HepG2 (cell line): ENCODE measurements around the gene SRRM2. TPM values are rescaled to one million over a fixed set of nuclear protein-coding genes. Genes with fewer than 3 reads are reported as not detected.
A peak's percentile ranks its signal among the peaks of the same experiment; 100 is the strongest.

Experiments used
- ATAD3A ChIP-seq: sonication (generic); formaldehyde crosslinking; IDR thresholded peaks from 2 replicates; pipeline ENCODE4 v1.4.0; 2020; ENCODE audit warnings: missing genetic modification reagents
- FLYWCH1 ChIP-seq: sonication (generic); formaldehyde crosslinking; IDR thresholded peaks from 2 replicates; pipeline ENCODE4 v1.8.1; 2023; ENCODE audit warnings: mild to moderate bottlenecking, missing genetic modification reagents
- GABPA ChIP-seq, 2 experiments: IDR thresholded peaks; 2 replicates each; pipeline ENCODE4 v1.6.1; 2011 to 2016; ENCODE audit warnings: low read depth in 2 of 2, low read length in 1 of 2, missing biosample characterization in 1 of 2, missing genetic modification characterization in 1 of 2
- KAT2B ChIP-seq: fragments of 150-350 bp; IDR thresholded peaks from 2 replicates; pipeline ENCODE4 v1.6.1; 2014; ENCODE audit warnings: low read depth, low read length, borderline replicate concordance
- MTA3 ChIP-seq: sonication (generic); formaldehyde crosslinking; IDR thresholded peaks from 2 replicates; pipeline ENCODE4 v1.4.0; 2020; ENCODE audit warnings: missing genetic modification reagents
- NCOA1 ChIP-seq: sonication (generic); formaldehyde crosslinking; IDR thresholded peaks from 2 replicates; pipeline ENCODE4 v1.9.0; 2021; ENCODE audit warnings: missing genetic modification reagents
- NCOR1 ChIP-seq: fragments of 200-600 bp; sonication (generic); IDR thresholded peaks from 2 replicates; pipeline ENCODE4 v1.7.0; 2017; ENCODE audit warnings: antibody characterized with exemption, low read length, borderline replicate concordance
- TOPORS ChIP-seq: sonication (generic); formaldehyde crosslinking; IDR thresholded peaks from 2 replicates; pipeline ENCODE4 v1.8.0; 2023; ENCODE audit warnings: mild to moderate bottlenecking, missing genetic modification reagents
- U2AF2 ChIP-seq: fragments of 200-400 bp; formaldehyde crosslinking; IDR thresholded peaks from 2 replicates; pipeline ENCODE4 v1.6.1; 2017; ENCODE audit warnings: low read depth, mild to moderate bottlenecking, low read length
- ZNF124 ChIP-seq: sonication (generic); formaldehyde crosslinking; IDR thresholded peaks from 2 replicates; pipeline ENCODE4 v1.4.0; 2020; ENCODE audit warnings: missing genetic modification reagents
- ZNF33A ChIP-seq: sonication (generic); formaldehyde crosslinking; IDR thresholded peaks from 2 replicates; pipeline ENCODE4 v1.5.1; 2020; ENCODE audit warnings: missing genetic modification reagents, mild to moderate bottlenecking, moderate library complexity, borderline replicate concordance
- ZNF44 ChIP-seq: sonication (generic); formaldehyde crosslinking; IDR thresholded peaks from 2 replicates; pipeline ENCODE4 v1.5.1; 2020; ENCODE audit warnings: mild to moderate bottlenecking, missing genetic modification reagents
- ZZZ3 ChIP-seq: sonication (generic); formaldehyde crosslinking; IDR thresholded peaks from 2 replicates; pipeline ENCODE4 v1.4.0; 2020; ENCODE audit warnings: missing genetic modification reagents, mild to moderate bottlenecking, borderline replicate concordance
- polyA plus RNA-seq, 8 experiments: library from polyadenylated mRNA; depleted of rRNA in 3 of 8; stranded (reverse) in 7 of 8; unstranded in 1 of 8; fragments of >200 nt; fragmentation: Illumina TruSeq in 4 of 8; extraction: Trizol in 4 of 8; gene quantifications; 2 replicates each; pipeline versions ENCODE4 v1.2.1 to v1.2.3, GENCODE V29; 2011 to 2016; ENCODE audit warnings: low read depth in 4 of 8, missing spikeins in 1 of 8, mixed read lengths in 1 of 8; ENCODE audit not compliant: insufficient read depth in 1 of 8
- total RNA-seq, 5 experiments: library from RNA; depleted of rRNA; stranded (reverse); fragments of >200 nt; fragmentation: Illumina TruSeq; extraction: Trizol; gene quantifications; 2 replicates each; pipeline ENCODE4 v1.2.3, GENCODE V29; 2016; ENCODE audit warnings: low read depth in 1 of 5
- TF ChIP-seq, protein P1 (sequence below): sonication (generic); formaldehyde crosslinking; IDR thresholded peaks from 2 replicates; pipeline ENCODE4 v1.5.1; 2020; ENCODE audit warnings: missing genetic modification reagents, mild to moderate bottlenecking, borderline replicate concordance
- TF ChIP-seq, protein P2 (sequence below): sonication (generic); formaldehyde crosslinking; IDR thresholded peaks from 2 replicates; pipeline ENCODE4 v1.5.0; 2020; ENCODE audit warnings: missing genetic modification reagents
- TF ChIP-seq, protein P3 (sequence below): IDR thresholded peaks from 2 replicates; pipeline ENCODE4 v1.6.1; 2016; ENCODE audit warnings: missing genetic modification reagents, missing compliant biosample characterization
- TF ChIP-seq, protein P4 (sequence below): sonication (generic); formaldehyde crosslinking; IDR thresholded peaks from 2 replicates; pipeline ENCODE4 v1.4.0; 2020; ENCODE audit warnings: missing genetic modification reagents

Gene SRRM2
- total and polyA plus RNA-seq, 2 of the 13 experiments (the other 11 are each of a cell fraction or from before 2014, with no cell fraction given): 50.4 to 112 TPM

DNA sequence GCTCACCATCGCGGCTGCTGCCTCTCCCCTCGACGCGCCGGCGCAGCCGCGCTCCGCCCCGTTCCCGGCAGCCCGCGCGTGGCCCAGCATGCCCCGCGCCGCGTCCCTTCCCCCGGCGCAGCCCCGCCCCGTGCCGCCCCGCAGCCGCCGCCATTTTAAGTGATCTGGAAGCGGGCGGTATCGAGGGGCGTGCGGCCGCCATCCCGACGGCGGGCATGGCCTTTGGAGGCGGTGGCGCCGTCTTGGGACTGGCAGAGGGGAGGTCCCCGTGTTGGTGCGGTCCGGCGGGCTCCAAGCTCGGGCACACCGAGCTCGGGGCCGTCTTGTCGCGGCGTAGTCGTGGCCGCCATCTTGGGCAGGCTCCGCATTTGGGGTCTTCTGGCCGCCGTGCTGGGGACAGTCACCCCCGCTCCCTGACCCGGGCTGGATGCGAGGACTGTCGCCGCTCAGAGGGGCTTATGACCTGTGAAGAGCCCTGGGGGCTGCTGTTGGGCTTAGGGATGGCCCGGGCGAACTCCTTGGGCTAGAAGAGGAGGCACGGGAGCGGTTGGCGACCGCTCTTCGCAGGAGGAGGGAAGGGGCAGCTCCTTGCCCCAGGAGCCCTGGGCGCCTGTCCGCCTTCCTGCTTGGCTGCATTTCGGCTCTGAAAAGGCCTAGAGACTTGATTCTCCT, 24.9 kb downstream of the SRRM2 start, which contains the start of gene ELOB (continued):
- TF ChIP-seq, protein P1, sequence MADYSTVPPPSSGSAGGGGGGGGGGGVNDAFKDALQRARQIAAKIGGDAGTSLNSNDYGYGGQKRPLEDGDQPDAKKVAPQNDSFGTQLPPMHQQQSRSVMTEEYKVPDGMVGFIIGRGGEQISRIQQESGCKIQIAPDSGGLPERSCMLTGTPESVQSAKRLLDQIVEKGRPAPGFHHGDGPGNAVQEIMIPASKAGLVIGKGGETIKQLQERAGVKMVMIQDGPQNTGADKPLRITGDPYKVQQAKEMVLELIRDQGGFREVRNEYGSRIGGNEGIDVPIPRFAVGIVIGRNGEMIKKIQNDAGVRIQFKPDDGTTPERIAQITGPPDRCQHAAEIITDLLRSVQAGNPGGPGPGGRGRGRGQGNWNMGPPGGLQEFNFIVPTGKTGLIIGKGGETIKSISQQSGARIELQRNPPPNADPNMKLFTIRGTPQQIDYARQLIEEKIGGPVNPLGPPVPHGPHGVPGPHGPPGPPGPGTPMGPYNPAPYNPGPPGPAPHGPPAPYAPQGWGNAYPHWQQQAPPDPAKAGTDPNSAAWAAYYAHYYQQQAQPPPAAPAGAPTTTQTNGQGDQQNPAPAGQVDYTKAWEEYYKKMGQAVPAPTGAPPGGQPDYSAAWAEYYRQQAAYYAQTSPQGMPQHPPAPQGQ (CRISPR knock-in tag): no peak
- TF ChIP-seq ZNF33A (no peak), ZNF124 (no peak), GABPA (IDR thresholded peaks at IDR 0.05; ENCODE audit: low read depth, low read length) (peak; percentile 45; the same call in 1 of the 2 replicates), GABPA (CRISPR knock-in tag; IDR thresholded peaks at IDR 0.05; ENCODE audit: low read depth) (no peak), NCOR1 (no peak), ATAD3A (CRISPR knock-in tag) (no peak), NCOA1 (CRISPR knock-in tag) (peak; percentile 70), ZZZ3 (CRISPR knock-in tag) (peak; percentile 77; the same call in 1 of the 2 replicates), FLYWCH1 (CRISPR knock-in tag) (no peak), MTA3 (no peak; the same call in 1 of the 2 replicates), KAT2B (no peak), U2AF2 (no peak), TOPORS (no peak; the same call in none of the 2 replicates), ZNF44 (CRISPR knock-in tag) (no peak)
- TF ChIP-seq, protein P2, sequence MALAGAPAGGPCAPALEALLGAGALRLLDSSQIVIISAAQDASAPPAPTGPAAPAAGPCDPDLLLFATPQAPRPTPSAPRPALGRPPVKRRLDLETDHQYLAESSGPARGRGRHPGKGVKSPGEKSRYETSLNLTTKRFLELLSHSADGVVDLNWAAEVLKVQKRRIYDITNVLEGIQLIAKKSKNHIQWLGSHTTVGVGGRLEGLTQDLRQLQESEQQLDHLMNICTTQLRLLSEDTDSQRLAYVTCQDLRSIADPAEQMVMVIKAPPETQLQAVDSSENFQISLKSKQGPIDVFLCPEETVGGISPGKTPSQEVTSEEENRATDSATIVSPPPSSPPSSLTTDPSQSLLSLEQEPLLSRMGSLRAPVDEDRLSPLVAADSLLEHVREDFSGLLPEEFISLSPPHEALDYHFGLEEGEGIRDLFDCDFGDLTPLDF: no peak
- TF ChIP-seq, protein P3, sequence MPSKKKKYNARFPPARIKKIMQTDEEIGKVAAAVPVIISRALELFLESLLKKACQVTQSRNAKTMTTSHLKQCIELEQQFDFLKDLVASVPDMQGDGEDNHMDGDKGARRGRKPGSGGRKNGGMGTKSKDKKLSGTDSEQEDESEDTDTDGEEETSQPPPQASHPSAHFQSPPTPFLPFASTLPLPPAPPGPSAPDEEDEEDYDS (CRISPR knock-in tag): no peak
- TF ChIP-seq, protein P4, sequence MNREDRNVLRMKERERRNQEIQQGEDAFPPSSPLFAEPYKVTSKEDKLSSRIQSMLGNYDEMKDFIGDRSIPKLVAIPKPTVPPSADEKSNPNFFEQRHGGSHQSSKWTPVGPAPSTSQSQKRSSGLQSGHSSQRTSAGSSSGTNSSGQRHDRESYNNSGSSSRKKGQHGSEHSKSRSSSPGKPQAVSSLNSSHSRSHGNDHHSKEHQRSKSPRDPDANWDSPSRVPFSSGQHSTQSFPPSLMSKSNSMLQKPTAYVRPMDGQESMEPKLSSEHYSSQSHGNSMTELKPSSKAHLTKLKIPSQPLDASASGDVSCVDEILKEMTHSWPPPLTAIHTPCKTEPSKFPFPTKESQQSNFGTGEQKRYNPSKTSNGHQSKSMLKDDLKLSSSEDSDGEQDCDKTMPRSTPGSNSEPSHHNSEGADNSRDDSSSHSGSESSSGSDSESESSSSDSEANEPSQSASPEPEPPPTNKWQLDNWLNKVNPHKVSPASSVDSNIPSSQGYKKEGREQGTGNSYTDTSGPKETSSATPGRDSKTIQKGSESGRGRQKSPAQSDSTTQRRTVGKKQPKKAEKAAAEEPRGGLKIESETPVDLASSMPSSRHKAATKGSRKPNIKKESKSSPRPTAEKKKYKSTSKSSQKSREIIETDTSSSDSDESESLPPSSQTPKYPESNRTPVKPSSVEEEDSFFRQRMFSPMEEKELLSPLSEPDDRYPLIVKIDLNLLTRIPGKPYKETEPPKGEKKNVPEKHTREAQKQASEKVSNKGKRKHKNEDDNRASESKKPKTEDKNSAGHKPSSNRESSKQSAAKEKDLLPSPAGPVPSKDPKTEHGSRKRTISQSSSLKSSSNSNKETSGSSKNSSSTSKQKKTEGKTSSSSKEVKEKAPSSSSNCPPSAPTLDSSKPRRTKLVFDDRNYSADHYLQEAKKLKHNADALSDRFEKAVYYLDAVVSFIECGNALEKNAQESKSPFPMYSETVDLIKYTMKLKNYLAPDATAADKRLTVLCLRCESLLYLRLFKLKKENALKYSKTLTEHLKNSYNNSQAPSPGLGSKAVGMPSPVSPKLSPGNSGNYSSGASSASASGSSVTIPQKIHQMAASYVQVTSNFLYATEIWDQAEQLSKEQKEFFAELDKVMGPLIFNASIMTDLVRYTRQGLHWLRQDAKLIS: peak; percentile 41; the same call in 1 of the 2 replicates
